ENCODE measurements around the gene VPS13D. TPM values are rescaled to one million over a fixed set of nuclear protein-coding genes. Genes with fewer than 3 reads are reported as not detected.

VPS13D gene
- polyA plus RNA-seq, 1 of the 3 experiments (the other 2 are of a cell fraction), result 15.0 TPM

- Histone ChIP-seq H3K9me2 (no peaks in the 10 kb centered on the region), H2AFZ (ENCODE audit: low read depth) (no peak overlapping the region), H3K27me3 (ENCODE audit: insufficient read depth) (no peaks in the 10 kb centered on the region), H3F3A (replicated peaks; ENCODE audit: insufficient read depth) (no peaks in the 10 kb centered on the region), H4K20me1 (ENCODE audit: insufficient read depth) (no peaks in the 10 kb centered on the region), H3K9ac (no peak overlapping the region), H3K4me1 (ENCODE audit: control insufficient read depth in 1 of 2, insufficient read depth in 2 of 2, low read depth in 1 of 2, low read length in 1 of 2) (peaks cover 20 to 27% of the 10 kb centered on the region in 2 experiments; a peak in 3 of 4 replicates), H3K4me3 (ENCODE audit: low read depth in 2 of 2, low read length in 1 of 2) (no peak overlapping the region), H3K9me3 (no peaks in the 10 kb centered on the region), H3K79me2 (ENCODE audit: insufficient read depth) (no peaks in the 10 kb centered on the region), H3K27ac (ENCODE audit: low read depth in 2 of 2, low read length in 1 of 2) (peak overlapping the region in 1 of 2 experiments; percentile 66; a peak in 1 of 4 replicates), H3K36me3 (replicated peaks in 1 of 2; ENCODE audit: control insufficient read depth in 1 of 2, insufficient read depth in 2 of 2, low read length in 1 of 2) (peaks cover 0 to 7% of the 10 kb centered on the region in 2 experiments), H3K4me2 (no peak overlapping the region)
- TF ChIP-seq TCF12 (IDR thresholded peaks at IDR 0.05) (no peak), ZBTB33 (IDR thresholded peaks at IDR 0.05; ENCODE audit: borderline replicate concordance, low read depth) (no peak), NFIC (IDR thresholded peaks at IDR 0.05; ENCODE audit: borderline replicate concordance) (no peak), REST (IDR thresholded peaks at IDR 0.05; ENCODE audit: low read depth, low read length) (no peak), GATA2 (CRISPR knock-in tag; IDR thresholded peaks at IDR 0.05) (no peak), MXI1 (IDR thresholded peaks at IDR 0.05; ENCODE audit: low read depth, low read length) (no peak), RFX5 (IDR thresholded peaks at IDR 0.05; ENCODE audit: low read length) (no peak), EZH2phosphoT487 (IDR thresholded peaks at IDR 0.05; ENCODE audit: borderline replicate concordance, low read depth) (no peak)
- DNase-seq, result no peak
- 97% methylated on average over 2 of the region's 2 CpGs for WGBS (ENCODE audit: low lambda C conversion rate)
- POLR2A ChIA-PET, result no interaction called here
- CTCF ChIA-PET, result interaction anchor here (1.1 to 1.6 kb wide), 3 partner anchors 19 to 224 kb away, joined by 3 to 5 read pairs (median 3); no protein-coding TSS in a partner anchor
Observed at GRCh38 chr1:12434686-12435085, 204.9 kb downstream of the VPS13D start.

- Histone ChIP-seq H3K4me1 (ENCODE audit: control insufficient read depth in 1 of 2, insufficient read depth in 2 of 2, low read depth in 1 of 2, low read length in 1 of 2) (peaks cover 17 to 27% of the 10 kb centered on the region in 2 experiments; a peak in 3 of 4 replicates), H3K9me3 (no peaks in the 10 kb centered on the region), H3K9me2 (no peaks in the 10 kb centered on the region), H3K4me3 (ENCODE audit: low read depth in 2 of 2, low read length in 1 of 2) (no peak overlapping the region), H4K20me1 (ENCODE audit: insufficient read depth) (no peaks in the 10 kb centered on the region), H3K27me3 (ENCODE audit: insufficient read depth) (no peaks in the 10 kb centered on the region), H3K4me2 (no peak overlapping the region; the same call in 1 of the 2 replicates), H2AFZ (ENCODE audit: low read depth) (no peak overlapping the region), H3F3A (replicated peaks; ENCODE audit: insufficient read depth) (no peaks in the 10 kb centered on the region), H3K27ac (ENCODE audit: low read depth in 2 of 2, low read length in 1 of 2) (no peak overlapping the region), H3K9ac (no peak overlapping the region), H3K36me3 (replicated peaks in 1 of 2; ENCODE audit: control insufficient read depth in 1 of 2, insufficient read depth in 2 of 2, low read length in 1 of 2) (peaks cover 0 to 6% of the 10 kb centered on the region in 2 experiments), H3K79me2 (ENCODE audit: insufficient read depth) (no peaks in the 10 kb centered on the region)
- POLR2A ChIA-PET, result no interaction called here
- DNase-seq, result no peak
- WGBS (ENCODE audit: low lambda C conversion rate), result 93% methylated on average over 8 of the region's 8 CpGs
- TF ChIP-seq CHD2 (IDR thresholded peaks at IDR 0.05; ENCODE audit: low read length, partially characterized antibody), result no peak
- TF ChIP-seq PBX3 (IDR thresholded peaks at IDR 0.05), result no peak
- no peak for TF ChIP-seq MXI1 (IDR thresholded peaks at IDR 0.05; ENCODE audit: low read depth, low read length)
- no peak for TF ChIP-seq FOSL2 (IDR thresholded peaks at IDR 0.05; ENCODE audit: borderline replicate concordance, low read depth)
- no peak for TF ChIP-seq FOXJ3 (CRISPR knock-in tag; IDR thresholded peaks at IDR 0.05)
- no peak for TF ChIP-seq RXRA (IDR thresholded peaks at IDR 0.05; ENCODE audit: borderline replicate concordance, low read depth)
- no peak for TF ChIP-seq SMC3 (IDR thresholded peaks at IDR 0.05; ENCODE audit: low read depth, low read length)
- TF ChIP-seq SIN3A (IDR thresholded peaks at IDR 0.05; ENCODE audit: borderline replicate concordance, low read depth, low read length), result no peak
- TF ChIP-seq USF1 (IDR thresholded peaks at IDR 0.05; ENCODE audit: borderline replicate concordance, low read depth), result no peak
- no peak for TF ChIP-seq FOXM1 (IDR thresholded peaks at IDR 0.05; ENCODE audit: low read depth)
- no peak for TF ChIP-seq GABPA (IDR thresholded peaks at IDR 0.05; ENCODE audit: low read depth)
- CTCF ChIA-PET, result interaction anchor here (1.6 kb wide), 1 partner anchor 223 kb away, joined by 5 read pairs; no protein-coding TSS in a partner anchor
Observed at GRCh38 chr1:12435639-12436344, 206.0 kb downstream of the VPS13D start.

Data from SK-N-SH (cell line).